A549 treated with RU486 at 1 μM for 4 hours (cell line): ENCODE results near the gene CPNE9. TPM values are rescaled to one million over a fixed set of nuclear protein-coding genes. Genes with fewer than 3 reads are reported as not detected.

Experiments
- total RNA-seq: library from RNA; stranded (reverse); fragments of 200-300 nt; extraction: Qiagen RNA extraction; gene quantifications from 5 replicates; pipeline ENCODE4 v1.2.3, GENCODE V29; 2022; ENCODE audit warnings: low read depth

The CPNE9 gene, protein sequence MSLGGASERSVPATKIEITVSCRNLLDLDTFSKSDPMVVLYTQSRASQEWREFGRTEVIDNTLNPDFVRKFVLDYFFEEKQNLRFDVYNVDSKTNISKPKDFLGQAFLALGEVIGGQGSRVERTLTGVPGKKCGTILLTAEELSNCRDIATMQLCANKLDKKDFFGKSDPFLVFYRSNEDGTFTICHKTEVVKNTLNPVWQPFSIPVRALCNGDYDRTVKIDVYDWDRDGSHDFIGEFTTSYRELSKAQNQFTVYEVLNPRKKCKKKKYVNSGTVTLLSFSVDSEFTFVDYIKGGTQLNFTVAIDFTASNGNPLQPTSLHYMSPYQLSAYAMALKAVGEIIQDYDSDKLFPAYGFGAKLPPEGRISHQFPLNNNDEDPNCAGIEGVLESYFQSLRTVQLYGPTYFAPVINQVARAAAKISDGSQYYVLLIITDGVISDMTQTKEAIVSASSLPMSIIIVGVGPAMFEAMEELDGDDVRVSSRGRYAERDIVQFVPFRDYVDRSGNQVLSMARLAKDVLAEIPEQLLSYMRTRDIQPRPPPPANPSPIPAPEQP
- total RNA-seq, result 0.08 to 0.27 TPM (median 0.18 TPM) in 4 of 5 replicates, not detected in the other

DNA sequence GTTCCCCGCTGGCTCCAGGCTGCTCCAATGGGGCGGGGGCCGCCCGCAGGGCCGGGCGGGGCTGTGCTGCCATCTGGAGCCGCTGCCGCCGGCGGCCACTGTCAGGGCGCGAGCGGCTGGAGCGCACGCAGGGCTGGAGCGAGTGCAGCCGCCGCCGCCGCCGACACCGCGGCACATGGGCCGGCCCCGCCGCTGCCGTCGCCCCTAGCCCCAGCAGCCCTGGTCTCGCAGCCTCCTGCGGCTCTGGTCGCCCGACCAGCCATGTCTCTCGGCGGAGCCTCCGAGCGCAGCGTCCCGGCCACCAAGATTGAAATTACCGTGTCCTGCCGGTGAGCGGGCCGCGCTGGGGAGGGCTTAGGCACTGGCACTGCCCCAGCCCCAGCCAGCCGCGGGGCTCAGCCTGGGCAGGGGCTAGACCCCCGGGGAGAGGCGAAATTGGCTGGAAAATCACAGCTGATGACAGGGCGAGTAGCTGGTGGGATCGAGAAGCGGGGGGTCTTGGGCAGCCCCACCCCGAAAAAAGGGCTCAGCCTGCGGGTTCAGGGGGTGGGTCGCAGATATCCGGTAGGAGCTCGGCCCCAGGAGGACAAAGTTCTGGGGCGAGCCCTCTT lies at the start of gene CPNE9:
Gene CPNE9, plus strand, starts transcription at position 98 of the 611 bp plus-strand sequence. Its CDS starts 164 bp downstream, at position 262.

DNA sequence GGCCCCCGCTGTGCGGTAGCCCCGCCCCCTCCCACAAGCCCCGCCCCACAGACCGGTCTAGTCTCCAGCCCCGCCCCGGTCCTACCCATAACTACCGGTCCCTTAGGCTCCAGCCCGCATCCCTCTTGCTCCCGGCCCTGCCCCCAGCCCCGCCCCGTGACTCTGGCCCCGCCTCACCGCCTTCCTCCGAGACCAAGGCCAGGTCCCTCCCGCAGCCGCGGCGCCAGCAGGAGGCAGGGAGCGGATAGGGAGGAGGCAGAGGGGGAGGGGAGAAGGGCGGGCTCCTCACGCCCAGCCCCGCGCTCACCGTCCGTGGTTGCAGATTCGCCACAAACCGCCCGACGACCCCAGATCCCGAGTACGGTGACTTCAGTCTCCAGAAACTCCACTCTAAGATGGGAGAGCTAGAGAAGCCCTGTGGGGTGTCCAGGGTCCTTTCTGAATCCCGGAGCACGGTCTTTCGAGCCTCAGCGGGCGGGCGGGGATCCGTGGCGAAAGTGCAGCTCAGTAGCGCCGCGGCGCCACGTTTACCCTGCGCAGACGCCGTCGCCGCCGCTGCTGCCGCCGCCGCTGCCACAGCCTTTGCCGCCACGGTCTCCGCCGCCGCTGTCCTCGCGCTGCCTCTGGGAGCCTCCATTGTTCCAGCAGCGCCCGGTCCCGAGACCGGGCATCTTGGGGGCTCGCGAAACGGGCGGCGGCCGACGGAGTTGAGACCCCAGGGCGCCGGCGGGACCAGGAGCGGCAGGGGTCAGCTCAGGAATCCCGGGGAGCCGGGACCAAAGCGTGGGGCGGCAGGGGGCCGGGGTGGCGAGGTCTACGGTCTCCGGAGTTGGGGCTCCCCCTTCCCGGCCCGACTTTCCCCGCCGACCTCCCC lies 27.8 kb downstream of the CPNE9 start, which contains the start of gene BRPF1:
Gene BRPF1, plus strand, starts transcription at position 530 of the 874 bp plus-strand sequence. CDS start 2,406 bp downstream, outside the sequence.

DNA sequence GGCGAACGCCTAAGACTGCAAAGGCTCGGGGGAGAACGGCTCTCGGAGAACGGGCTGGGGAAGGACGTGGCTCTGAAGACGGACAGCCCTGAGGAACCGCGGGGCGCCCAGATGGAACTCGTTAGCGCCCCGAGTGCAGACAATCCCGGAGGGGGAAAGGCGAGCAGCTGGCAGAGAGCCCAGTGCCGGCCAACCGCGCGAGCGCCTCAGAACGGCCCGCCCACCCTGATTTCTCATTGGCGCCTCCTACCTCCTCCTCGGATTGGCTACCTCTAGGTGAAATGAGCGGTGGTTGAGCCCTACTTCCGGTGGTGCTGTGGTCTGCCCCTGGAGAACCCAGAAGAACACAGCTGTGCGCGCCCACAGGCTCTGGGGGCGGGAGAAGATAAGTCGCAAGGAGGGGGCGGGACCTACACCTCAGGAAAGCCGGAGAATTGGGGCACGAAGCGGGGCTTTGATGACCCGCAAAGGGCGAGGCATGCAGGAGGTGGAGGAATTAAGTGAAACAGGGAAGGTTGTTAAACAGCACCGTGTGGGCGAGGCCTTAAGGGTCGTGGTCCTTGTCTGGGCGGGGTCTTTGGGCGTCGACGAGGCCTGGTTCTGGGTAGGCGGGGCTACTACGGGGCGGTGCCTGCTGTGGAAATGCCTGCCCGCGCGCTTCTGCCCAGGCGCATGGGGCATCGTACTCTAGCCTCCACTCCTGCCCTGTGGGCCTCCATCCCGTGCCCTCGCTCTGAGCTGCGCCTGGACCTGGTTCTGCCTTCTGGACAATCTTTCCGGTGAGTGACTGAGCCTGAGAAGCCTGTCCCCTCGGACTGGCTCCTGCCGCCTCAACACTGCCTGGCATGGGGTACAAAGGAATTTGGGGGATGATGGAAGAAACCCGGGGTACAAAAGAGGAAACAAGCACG lies 46.3 kb downstream of the CPNE9 start, which contains the start of gene OGG1:
Gene OGG1, plus strand, starts transcription at position 308 of the 911 bp plus-strand sequence. Its CDS starts 335 bp downstream, at position 643.

DNA sequence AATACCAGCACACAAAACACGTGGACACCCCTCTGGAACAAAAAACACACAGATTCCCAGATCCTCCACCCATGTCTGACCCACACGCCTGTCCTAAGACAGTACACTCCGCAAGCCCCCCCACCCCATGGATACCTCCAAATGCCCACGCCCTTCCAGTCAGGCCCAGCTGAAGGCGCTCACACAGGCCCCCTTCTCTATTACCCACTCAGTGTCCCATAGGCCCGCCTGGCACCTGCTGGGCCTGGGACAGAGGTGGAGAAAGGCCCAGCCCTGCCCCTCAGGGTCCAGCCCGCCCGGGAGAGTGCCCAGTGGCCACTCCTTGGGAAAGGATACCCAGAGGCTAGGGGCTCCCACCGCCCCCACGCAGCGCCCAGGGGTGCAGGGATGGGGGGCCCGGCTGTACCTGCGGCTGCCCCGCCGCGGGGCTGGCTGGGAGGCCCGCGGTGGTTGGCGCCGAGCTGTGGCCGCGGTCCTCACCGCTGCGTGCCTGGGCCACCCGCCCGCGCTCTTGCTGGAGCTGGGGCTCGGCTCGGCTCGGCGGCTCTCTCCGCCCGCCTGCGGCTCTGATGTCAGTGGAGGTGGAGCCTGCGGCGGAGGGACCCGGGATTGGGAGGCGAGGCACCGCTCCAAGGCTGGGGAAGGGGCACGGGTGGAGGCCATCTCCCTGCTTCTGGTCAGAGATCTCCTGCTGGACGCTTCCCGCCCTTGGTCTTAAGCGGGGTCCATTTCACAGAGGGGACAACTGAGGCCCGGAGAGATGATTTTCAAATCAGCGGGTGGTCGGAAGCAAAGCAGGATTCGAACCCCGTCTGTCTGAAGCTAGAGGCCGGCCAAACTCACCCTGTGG lies 66.0 kb downstream of the CPNE9 start, which contains the start of gene CAMK1:
Gene CAMK1, minus strand, starts transcription at position 522 of the 850 bp plus-strand sequence. CDS start 2,198 bp downstream, outside the sequence.

Other genes starting within 250 kb of the CPNE9 start
- gene LHFPL4, start 150.0 kb upstream of the CPNE9 start, total RNA-seq, result 0.05 to 0.27 TPM (median 0.16 TPM) in 4 of 5 replicates, not detected in the other
- 25.0 to 31.7 TPM (median 27.5 TPM) in 5 replicates for gene MTMR14, start 54.3 kb upstream of the CPNE9 start, total RNA-seq
- gene BRPF1, start 27.9 kb downstream of the CPNE9 start, total RNA-seq, result 16.1 to 19.8 TPM (median 18.8 TPM) in 5 replicates
- 12.4 to 19.0 TPM (median 17.0 TPM) in 5 replicates for gene OGG1, start 46.1 kb downstream of the CPNE9 start, total RNA-seq
- 14.6 to 18.5 TPM (median 17.7 TPM) in 5 replicates for gene CAMK1, start 66.1 kb downstream of the CPNE9 start, total RNA-seq
- 50.5 to 61.6 TPM (median 57.4 TPM) in 5 replicates for gene TADA3, start 88.6 kb downstream of the CPNE9 start, total RNA-seq
- gene ARPC4, start 89.2 kb downstream of the CPNE9 start, total RNA-seq, result 143 to 238 TPM (median 179 TPM) in 5 replicates
- 4.8 to 7.9 TPM (median 6.8 TPM) in 5 replicates for gene TTLL3, start 106.4 kb downstream of the CPNE9 start, total RNA-seq
- 33.0 to 48.2 TPM (median 42.5 TPM) in 5 replicates for gene RPUSD3, start 140.2 kb downstream of the CPNE9 start, total RNA-seq
- 5.4 to 9.2 TPM (median 6.6 TPM) in 5 replicates for gene CIDEC, start 176.4 kb downstream of the CPNE9 start, total RNA-seq
- gene JAGN1, start 186.8 kb downstream of the CPNE9 start, total RNA-seq, result 52.3 to 76.8 TPM (median 67.9 TPM) in 5 replicates
- gene IL17RE, start 199.0 kb downstream of the CPNE9 start, total RNA-seq, result 0.88 to 1.8 TPM (median 1.5 TPM) in 5 replicates
- 11.9 to 16.6 TPM (median 13.0 TPM) in 5 replicates for gene IL17RC, start 213.3 kb downstream of the CPNE9 start, total RNA-seq
- gene CRELD1, start 230.0 kb downstream of the CPNE9 start, total RNA-seq, result 8.4 to 12.0 TPM (median 11.6 TPM) in 5 replicates
- gene PRRT3, start 248.6 kb downstream of the CPNE9 start, total RNA-seq, result 0.82 to 1.8 TPM (median 1.7 TPM) in 5 replicates